Pericardium fibroblast (primary cell): Measurements from ENCODE around the gene RASSF1. TPM values are rescaled to one million over a fixed set of nuclear protein-coding genes. Genes with fewer than 3 reads are reported as not detected.

Experiments
- total RNA-seq: library from RNA; depleted of rRNA; stranded (reverse); fragments of >200 nt; gene quantifications from 2 replicates; pipeline ENCODE4 v1.2.3, GENCODE V29; 2015

The RASSF1 gene, protein sequence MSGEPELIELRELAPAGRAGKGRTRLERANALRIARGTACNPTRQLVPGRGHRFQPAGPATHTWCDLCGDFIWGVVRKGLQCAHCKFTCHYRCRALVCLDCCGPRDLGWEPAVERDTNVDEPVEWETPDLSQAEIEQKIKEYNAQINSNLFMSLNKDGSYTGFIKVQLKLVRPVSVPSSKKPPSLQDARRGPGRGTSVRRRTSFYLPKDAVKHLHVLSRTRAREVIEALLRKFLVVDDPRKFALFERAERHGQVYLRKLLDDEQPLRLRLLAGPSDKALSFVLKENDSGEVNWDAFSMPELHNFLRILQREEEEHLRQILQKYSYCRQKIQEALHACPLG
- total RNA-seq, result 41.5 and 43.5 TPM in 2 replicates

DNA sequence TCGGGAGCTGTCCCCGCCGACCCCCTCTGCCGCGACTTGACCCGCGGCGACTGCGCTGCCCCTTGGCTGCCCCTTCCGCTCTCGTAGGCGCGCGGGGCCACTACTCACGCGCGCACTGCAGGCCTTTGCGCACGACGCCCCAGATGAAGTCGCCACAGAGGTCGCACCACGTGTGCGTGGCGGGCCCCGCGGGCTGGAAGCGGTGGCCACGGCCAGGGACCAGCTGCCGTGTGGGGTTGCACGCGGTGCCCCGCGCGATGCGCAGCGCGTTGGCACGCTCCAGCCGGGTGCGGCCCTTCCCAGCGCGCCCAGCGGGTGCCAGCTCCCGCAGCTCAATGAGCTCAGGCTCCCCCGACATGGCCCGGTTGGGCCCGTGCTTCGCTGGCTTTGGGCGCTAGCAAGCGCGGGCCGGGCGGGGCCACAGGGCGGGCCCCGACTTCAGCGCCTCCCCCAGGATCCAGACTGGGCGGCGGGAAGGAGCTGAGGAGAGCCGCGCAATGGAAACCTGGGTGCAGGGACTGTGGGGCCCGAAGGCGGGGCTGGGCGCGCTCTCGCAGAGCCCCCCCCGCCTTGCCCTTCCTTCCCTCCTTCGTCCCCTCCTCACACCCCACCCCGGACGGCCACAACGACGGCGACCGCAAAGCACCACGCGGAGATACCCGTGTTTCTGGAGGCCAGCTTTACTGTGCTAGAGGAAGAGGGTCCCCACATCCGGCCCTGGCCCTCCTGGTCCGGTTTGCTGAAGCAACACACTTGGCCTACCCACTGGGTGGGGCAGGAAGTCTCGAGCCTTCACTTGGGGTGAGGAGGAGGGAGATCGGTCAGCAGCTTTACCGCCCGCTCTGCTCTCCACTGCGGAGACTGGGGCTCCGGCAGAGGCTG is at the start of gene RASSF1:
Gene RASSF1, minus strand, starts transcription at position 389 of the 882 bp plus-strand sequence. Its CDS starts 31 bp downstream, at position 358.

DNA sequence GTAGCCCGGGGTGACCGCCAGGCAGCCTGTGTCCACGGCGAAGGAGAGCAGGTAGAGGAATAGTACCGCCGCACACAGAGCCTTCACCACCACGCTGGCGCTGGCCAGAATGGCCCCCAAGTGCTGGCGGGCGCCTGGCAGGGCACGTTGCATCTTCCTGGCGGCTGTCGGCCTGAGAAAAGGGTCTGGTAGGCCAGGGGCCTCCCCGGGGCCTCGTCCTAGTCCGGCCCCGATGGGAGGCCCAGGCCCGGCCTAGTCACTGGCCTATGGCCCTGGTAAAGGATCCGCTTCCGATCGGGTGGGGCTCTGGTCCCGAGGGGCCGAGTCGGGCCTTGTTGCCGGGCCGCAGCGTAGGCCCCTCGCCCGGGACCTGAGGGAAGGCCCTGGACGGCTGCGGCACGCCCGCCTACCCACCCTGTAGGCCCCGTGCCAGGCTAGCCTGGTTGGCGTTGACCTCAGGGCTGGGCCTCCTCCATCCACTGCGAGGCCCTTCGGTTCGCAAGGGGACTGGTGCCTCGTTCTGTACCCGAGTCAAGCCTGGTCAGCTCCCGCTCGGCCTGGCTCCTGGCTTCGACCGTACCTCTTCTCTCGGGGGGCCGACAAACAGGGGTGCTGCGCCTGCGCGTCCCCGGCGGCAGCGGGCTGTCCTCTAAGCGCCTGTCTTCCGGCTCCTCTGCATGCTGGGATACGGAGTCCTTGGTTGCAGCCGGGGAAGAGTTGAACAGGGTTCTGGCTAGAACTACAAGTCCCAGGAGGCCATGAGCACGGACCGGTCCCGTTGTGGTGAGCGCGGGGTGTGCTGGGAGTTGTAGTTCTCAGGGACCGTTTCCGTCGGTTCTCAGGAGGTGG is 18.5 kb upstream of the RASSF1 start, which contains the start of gene TMEM115:
Gene TMEM115, minus strand, starts transcription at position 611 of the 849 bp plus-strand sequence. Its CDS starts 458 bp downstream, at position 153.

DNA sequence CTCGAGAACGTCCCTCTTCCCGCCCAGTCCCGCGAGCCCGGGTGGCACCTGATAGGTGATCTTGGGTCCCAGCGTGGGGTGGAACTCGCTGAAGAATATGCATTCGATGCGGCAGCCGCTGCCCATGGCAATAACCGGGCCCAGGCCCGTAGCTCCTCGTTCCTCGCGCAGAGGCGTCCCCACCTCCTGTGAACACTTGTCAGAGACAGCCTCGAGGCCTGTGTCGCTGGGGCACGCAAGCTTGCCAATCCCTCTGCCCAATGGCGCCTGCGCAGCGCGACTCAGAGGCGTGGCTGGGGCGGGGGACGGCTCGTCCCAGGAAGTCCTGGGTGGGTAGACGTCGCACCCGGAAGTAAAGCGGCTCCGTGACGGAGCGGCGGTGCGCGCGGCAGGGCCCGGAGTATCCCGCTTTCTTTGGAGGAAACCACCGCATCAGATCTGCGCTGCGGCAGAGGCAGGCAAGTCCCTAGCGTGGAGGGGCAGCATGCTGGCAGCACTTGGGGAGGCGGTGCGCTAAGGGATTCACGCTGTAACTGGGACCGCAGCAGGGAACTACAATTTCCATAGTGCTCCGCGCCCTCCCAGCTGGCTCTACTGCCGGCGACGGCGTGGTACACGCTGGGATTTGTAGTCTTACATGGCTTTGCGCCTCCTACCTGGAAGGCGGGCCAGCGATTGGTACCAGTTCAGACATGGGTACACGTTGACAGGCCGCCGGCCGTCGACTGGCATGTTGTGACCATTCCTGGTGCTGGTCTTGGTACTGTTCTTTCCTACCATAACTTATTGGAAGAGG is 10.1 kb upstream of the RASSF1 start, which contains the start of the genes CYB561D2 and NPRL2:
Gene CYB561D2, plus strand, starts transcription at position 336 of the 796 bp plus-strand sequence. CDS start 572 bp downstream, outside the sequence.
Gene NPRL2, minus strand, starts transcription at position 249 of the 796 bp plus-strand sequence. Its CDS starts 123 bp downstream, at position 126.

DNA sequence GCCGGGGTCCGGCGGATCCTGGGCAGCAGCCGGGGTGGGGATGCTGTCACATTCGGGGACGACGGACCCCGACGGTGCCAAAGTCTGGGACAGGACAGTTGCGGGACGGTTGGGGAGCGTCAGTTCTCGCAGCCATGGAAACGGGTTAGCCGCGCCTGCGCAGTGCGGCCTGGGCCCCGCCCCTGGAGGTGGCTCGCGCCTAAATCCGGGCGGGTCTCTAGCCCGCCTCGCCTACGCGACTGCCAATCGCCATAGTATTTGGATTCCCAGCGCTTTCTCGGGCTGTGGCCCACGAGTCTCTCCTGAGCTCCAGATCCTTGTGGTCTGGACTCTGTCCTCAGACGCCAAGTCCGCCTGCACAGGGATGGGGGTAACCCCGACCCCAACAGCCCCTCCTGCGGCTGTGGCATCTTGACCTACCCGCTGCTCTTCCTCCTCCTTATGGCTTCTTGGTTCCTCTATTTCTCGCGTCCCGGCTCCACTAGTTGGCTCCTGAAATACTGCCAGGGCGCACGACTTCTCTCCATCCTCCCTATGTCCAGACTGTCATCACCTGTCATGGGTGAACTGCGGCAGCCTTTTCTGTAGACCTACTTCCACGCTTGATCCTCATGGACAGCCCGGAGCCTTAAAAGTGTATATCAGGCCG is 5.1 kb upstream of the RASSF1 start, which contains the start of gene ZMYND10:
Gene ZMYND10, minus strand, starts transcription at position 147 of the 649 bp plus-strand sequence. CDS start 153 bp downstream, outside the sequence.

DNA sequence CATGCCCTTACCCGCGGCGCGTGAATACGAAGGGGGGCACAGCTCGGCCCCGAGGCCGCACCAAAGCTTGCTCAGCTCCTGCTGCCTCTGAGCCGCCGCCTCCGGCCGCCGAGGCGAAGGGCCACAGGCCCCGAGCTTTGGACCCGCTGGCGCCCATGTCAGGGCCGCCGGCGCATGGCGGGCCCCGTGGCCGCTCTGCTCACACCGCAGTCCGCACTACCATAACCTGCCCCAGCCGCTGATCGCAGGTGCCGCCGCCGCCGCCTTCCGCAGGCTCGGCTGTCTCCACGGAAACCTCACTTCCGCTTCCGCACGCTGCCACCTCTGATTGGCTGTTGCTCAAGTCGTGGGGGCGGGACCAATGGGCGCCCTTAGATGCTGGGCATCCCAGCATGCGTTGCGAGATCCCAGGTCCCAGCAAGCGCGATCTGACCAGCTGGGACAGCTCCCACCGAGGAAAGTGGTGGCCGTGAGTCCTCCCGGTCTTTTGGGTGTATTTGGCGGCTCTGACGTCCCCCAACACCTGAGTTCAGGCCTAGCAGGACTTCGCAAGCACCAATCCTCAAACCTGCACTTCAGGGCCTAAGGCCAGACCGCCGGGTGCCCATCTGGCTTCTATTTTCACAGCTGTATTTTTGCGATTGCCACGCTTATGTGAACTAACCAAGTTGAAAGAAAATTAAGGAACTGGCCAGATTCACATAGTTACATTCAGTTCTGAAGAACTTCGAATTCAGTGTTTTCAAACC is 12.5 kb downstream of the RASSF1 start, which contains the start of gene TUSC2:
Gene TUSC2, minus strand, starts transcription at position 281 of the 749 bp plus-strand sequence. Its CDS starts 124 bp downstream, at position 157.

DNA sequence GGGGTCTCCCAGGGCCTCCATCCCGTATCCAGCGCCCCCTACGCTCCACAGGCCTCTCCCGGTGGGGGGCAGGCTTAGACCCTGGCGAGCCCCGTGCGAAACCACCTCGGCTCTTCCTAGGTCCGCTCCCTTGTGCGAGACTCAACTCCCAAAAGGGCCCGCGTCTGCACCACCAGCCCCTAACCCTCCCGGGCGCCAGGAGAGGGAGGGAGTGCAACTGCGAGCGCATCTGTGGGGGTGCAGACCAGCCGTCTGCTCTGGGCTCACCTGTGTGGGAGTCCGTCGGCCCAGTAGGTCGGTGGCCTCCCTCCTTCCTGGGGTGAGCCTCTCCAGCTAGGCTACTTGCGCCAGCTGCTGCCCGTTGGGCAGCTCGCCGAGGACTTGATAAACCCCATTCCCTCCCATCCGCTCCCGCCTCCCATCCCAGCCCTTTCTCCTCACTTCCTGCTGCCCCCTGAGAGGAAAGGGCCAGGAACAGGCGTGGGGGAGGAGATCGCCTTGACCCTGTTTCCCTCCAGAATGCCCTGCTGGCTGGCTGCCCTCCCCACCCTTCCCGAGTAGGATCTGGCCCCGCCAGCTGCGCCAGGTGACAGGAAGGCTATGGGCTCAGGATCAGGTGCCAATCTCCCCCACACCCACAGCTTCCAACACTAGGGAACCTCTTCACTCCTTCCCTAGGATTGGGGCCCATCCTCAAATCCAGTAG is 18.1 kb downstream of the RASSF1 start, which contains the start of gene HYAL2:
Gene HYAL2, minus strand, starts transcription at position 360 of the 706 bp plus-strand sequence. CDS start 2,256 bp downstream, outside the sequence.

DNA sequence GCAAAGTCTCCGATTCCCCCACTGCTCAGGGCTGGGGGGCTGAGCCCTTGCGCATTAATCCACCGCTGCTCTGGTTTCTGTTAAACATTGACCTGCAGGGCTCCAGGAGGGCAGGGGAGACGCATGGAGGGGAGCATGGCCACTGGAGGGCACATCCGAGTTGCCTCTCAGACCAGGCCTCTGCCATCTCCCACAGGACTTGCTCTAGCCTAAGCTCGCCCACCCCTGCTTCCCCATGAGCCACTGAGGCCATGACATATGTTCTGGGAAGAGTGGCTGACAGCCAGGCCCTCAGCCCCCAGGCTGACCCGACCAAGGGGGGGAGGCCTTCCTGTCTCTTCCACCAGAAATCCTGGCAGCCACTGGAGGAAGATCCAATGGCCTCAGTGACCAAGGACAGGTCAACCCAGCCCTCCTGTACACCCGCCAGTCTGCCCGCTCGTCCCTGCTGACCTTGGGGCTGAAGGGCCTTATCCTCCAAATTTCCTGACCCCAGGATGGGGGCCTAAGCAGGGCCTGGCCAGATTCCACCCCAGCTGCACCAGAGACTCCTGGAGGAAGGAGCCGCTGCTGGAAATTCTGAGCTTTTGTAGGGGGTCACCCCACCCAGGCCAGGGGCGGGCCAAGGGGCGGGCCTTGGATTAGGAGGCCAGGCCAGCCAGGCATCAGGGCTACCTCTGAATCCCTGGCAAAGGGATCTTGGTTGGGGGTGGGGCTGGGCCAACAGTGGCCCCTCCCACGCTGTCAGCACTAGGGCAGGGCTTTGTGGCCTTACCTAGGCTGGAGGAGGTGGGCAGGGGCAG is 37.4 kb downstream of the RASSF1 start, which contains the start of gene HYAL1:
Gene HYAL1, minus strand, starts transcription at position 562 of the 803 bp plus-strand sequence. CDS start 618 bp downstream, outside the sequence.

DNA sequence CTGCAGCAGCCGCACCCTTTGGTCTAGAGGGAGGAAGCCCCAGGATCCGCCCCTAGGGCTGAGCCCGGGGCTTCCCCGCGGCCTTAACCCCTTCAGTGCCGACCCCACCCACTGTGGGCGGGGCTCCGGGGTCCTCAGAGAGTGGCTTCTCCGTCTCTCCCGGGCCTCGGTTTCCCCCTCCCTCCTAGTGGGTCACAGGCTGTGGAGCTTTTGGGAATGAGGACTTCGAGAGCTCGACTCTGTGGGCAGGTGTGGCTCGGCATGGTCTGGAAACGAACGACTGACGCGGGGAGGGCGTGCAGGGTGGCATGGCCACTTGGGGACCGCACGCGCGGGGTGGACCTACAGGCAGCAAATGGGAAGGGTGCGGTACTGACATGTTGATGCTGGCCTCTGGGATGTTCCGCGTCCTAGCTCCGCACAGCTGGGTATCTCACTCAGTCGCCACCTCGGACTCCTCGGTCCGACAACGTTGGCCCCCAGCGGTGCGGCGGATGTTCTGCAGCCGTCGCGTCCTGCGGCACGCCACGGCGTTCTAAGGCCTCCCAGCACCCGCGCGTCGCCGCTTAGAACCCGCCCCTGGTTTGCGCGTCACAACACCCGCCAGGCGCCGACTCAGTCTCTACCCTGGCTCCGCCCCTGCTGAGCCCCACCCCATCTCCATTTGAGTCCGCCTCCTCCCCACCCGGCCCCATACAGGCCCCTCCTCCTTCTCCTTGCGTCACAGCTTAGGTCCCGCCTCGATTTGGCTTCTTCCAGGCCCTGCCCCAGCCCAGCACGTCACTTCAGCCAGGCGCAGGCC is 41.6 kb downstream of the RASSF1 start, which contains the start of the genes HYAL3 and NAA80:
Gene HYAL3, minus strand, starts transcription at position 570 of the 802 bp plus-strand sequence. CDS start 3,803 bp downstream, outside the sequence.
Gene NAA80, minus strand, starts transcription at position 570 of the 802 bp plus-strand sequence. CDS start 1,942 bp downstream, outside the sequence.

DNA sequence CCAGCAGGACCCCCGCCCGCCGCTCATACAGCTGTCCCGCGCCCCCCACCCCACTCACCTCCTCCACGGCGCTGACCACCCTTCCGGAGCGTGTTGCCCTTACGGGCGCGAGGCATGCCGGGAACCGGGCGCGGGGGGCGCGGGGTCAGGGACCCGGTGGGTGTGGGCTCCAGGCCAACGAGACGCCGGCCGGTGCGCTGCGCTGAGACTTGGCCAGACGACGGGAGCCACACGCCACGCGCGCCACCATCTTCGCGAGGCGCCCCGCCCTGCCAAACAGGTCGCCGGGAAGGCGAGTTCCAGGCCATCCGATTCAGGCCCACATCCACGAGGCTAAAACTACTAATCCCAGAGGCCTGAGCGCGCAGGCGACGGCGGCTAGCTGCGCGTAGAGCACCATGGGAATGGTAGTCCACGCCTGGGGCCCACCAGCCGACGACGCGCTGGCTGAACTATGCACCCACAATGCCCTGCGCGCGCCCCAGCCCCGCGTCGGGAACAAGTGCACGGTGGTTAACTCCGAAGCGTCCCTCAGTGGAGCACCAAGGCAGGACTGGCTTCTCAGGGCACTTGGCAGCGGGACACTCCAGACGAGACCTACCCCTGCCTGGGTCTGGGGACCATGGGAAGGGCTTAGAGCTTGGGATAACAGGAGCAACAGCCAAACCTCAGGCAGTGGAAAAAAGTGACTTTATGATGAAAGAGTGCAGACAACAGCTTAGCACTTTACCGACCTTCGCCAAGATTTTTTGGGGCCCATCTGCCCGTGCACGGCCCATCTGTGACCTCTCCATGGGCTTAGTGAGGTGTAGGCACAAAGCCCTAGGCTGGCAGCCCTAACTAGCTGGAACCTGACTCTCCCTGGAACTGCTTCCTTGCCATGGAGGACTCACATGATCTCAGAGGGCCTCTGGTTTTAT is 48.2 kb downstream of the RASSF1 start, which contains the start of gene IFRD2:
Gene IFRD2, minus strand, starts transcription at position 271 of the 920 bp plus-strand sequence. Its CDS starts 155 bp downstream, at position 116.

Other genes with a start within 250 kb of the RASSF1 start
- gene SEMA3F, start 185.5 kb downstream of the RASSF1 start, total RNA-seq, result 26.8 and 43.8 TPM in 2 replicates
- not detected in 2 replicates for gene GNAT1, start 149.2 kb downstream of the RASSF1 start, total RNA-seq
- not detected in 2 replicates for gene SLC38A3, start 135.6 kb downstream of the RASSF1 start, total RNA-seq
- gene GNAI2, start 104.6 kb downstream of the RASSF1 start, total RNA-seq, result 188 and 248 TPM in 2 replicates
- gene SEMA3B, start 71.7 kb downstream of the RASSF1 start, total RNA-seq, result 10.6 and 16.0 TPM in 2 replicates
- gene LSMEM2, start 61.7 kb downstream of the RASSF1 start, total RNA-seq, result not detected in 2 replicates
- gene IFRD2, start 48.4 kb downstream of the RASSF1 start, total RNA-seq, result 34.2 and 53.7 TPM in 2 replicates
- gene HYAL3, start 41.4 kb downstream of the RASSF1 start, total RNA-seq, result 6.0 and 8.1 TPM in 2 replicates
- gene NAA80, start 41.4 kb downstream of the RASSF1 start, total RNA-seq, result 13.7 and 17.3 TPM in 2 replicates
- gene HYAL1, start 37.3 kb downstream of the RASSF1 start, total RNA-seq, result 4.0 and 5.5 TPM in 2 replicates
- 59.3 and 80.8 TPM in 2 replicates for gene HYAL2, start 18.1 kb downstream of the RASSF1 start, total RNA-seq
- 14.5 and 30.7 TPM in 2 replicates for gene TUSC2, start 12.6 kb downstream of the RASSF1 start, total RNA-seq
- 0.34 and 1.1 TPM in 2 replicates for gene ZMYND10, start 4.9 kb upstream of the RASSF1 start, total RNA-seq
- 12.1 and 13.2 TPM in 2 replicates for gene NPRL2, start 9.9 kb upstream of the RASSF1 start, total RNA-seq
- gene CYB561D2, start 10.0 kb upstream of the RASSF1 start, total RNA-seq, result 20.8 and 35.2 TPM in 2 replicates
- 69.1 and 93.9 TPM in 2 replicates for gene TMEM115, start 18.7 kb upstream of the RASSF1 start, total RNA-seq
- gene CACNA2D2, start 162.8 kb upstream of the RASSF1 start, total RNA-seq, result 0.12 TPM in 1 of 2 replicates, not detected in the other
- 10.0 and 10.8 TPM in 2 replicates for gene C3orf18, start 226.9 kb upstream of the RASSF1 start, total RNA-seq
- 7.5 and 14.1 TPM in 2 replicates for gene HEMK1, start 228.7 kb upstream of the RASSF1 start, total RNA-seq